ENCODE measurements around the gene PCBP2. TPM values are rescaled to one million over a fixed set of nuclear protein-coding genes. Genes with fewer than 3 reads are reported as not detected.

The PCBP2 gene
- total and polyA plus RNA-seq, 2 donors (not counting 3 experiments of a cell fraction or from before 2014, with no cell fraction given), result 526 to 995 TPM

DNA sequence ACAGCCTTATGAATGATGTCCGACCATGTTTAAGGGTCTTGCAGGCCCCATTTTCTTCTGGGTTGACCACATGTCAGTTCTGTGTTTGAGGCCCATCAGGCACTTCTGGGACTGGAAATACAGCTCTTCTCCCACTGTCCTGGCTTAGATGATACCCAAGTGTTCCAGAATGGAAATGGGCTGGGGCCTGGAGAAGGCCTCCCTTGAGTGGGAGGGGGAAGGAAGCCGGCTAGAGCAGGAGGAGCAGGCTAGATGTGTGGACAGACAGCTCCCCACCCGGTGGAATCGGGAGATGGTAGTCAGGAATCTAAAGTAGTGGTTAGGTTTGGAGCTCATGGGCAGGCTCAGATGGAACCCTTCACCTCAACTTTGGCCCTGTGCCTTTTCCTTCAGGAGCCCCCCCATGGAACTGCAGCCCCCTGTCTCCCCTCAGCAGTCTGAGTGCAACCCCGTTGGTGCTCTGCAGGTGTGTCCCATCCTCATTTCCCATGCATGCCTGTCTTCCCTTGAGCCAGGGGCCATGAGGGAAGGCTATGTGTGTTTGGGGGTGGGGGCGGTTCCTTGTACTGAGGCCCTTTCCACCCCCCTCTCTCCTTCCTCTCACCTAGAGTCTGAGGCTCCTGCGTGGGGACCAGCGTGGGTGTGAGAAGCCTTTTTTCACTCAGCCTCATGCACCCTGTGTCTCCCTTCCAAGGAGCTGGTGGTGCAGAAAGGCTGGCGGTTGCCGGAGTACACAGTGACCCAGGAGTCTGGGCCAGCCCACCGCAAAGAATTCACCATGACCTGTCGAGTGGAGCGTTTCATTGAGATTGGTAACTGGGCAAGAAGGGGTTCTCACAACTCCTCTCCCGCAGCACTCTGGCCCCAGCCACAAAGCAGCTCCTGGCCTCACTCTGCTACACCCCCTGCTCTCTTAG is 52.4 kb downstream of the PCBP2 start:
- peaks cover 0 to 30% of the 10 kb centered on the region in 2 experiments for H3K36me3 ChIP-seq (ENCODE audit: control insufficient read depth in 2 of 2, extremely low read depth in 1 of 2, insufficient read depth in 2 of 2, low read length in 2 of 2)
- CTCF ChIA-PET, result interaction anchor here (1.0 to 2.5 kb wide), 3 partner anchors 11 to 179 kb away, joined by 3 to 7 read pairs (median 3); no protein-coding TSS in a partner anchor
- H3K4me2 ChIP-seq (ENCODE audit: insufficient read depth, low read length), result no peak overlapping the region
- POLR2A ChIA-PET, result no interaction called here
- no peaks in the 10 kb centered on the region for H4K20me1 ChIP-seq (replicated peaks; ENCODE audit: control insufficient read depth, extremely low read depth, insufficient read depth, low read length)
- H3K27me3 ChIP-seq (ENCODE audit: control insufficient read depth in 2 of 2, insufficient read depth in 2 of 2, low read length in 2 of 2), result no peaks in the 10 kb centered on the region
- no peak overlapping the region for H3K9ac ChIP-seq (replicated peaks; ENCODE audit: extremely low read depth, insufficient read depth, low read length)
- peaks cover 28% of the 10 kb centered on the region for H3K4me1 ChIP-seq (ENCODE audit: control insufficient read depth, extremely low read depth, insufficient read depth, low read length)
- dilution Hi-C loops (cut with MboI; ENCODE audit: extremely low pct_ligation_motif_present, low sequenced_read_pairs), result no loop called here
- no peaks in the 10 kb centered on the region for H3K9me3 ChIP-seq (replicated peaks; ENCODE audit: control insufficient read depth, insufficient read depth, low read length)
- H3K79me2 ChIP-seq (ENCODE audit: control insufficient read depth, insufficient read depth, low read length), result peaks cover 9% of the 10 kb centered on the region
- no peak for DNase-seq (ENCODE audit: low read depth, low spot score)
- H3K9me1 ChIP-seq (replicated peaks; ENCODE audit: control insufficient read depth, extremely low read depth, insufficient read depth, low read length), result no peaks in the 10 kb centered on the region
- H3K27ac ChIP-seq (ENCODE audit: insufficient read depth, low read depth, low read length), result no peak overlapping the region
- BruUV-seq (replicated peaks), result no TSS peak
- H3K4me3 ChIP-seq (replicated peaks in 1 of 3; ENCODE audit: insufficient read depth in 1 of 3, low read depth in 1 of 3, low read length in 3 of 3), result no peak overlapping the region
- H2AFZ ChIP-seq (ENCODE audit: low read depth, low read length), result no peak overlapping the region
- intact Hi-C loops (cut with micrococcal nuclease), result loop anchor here (5.0 kb wide), 1 partner anchor 282 kb away; no protein-coding TSS in a partner anchor
- TF ChIP-seq FOS (IDR thresholded peaks at IDR 0.05; ENCODE audit: borderline replicate concordance, insufficient read depth, low read length) (no peak), POLR2AphosphoS5 (IDR thresholded peaks at IDR 0.05; ENCODE audit: insufficient read depth, low read depth, low read length) (no peak), EZH2 (IDR thresholded peaks at IDR 0.05; ENCODE audit: borderline replicate concordance, low read depth, low read length, severe bottlenecking) (no peak), GATA2 (IDR thresholded peaks at IDR 0.05; ENCODE audit: insufficient read depth, insufficient read length, low read depth, low read length) (no peak), JUN (IDR thresholded peaks at IDR 0.05; ENCODE audit: borderline replicate concordance, insufficient read depth, insufficient read length, low read depth) (no peak), MYC (IDR thresholded peaks at IDR 0.05; ENCODE audit: low read depth, low read length) (no peak), POLR2A (IDR thresholded peaks at IDR 0.05; ENCODE audit: low read depth, low read length) (no peak)
- TF ChIP-seq, protein P1, sequence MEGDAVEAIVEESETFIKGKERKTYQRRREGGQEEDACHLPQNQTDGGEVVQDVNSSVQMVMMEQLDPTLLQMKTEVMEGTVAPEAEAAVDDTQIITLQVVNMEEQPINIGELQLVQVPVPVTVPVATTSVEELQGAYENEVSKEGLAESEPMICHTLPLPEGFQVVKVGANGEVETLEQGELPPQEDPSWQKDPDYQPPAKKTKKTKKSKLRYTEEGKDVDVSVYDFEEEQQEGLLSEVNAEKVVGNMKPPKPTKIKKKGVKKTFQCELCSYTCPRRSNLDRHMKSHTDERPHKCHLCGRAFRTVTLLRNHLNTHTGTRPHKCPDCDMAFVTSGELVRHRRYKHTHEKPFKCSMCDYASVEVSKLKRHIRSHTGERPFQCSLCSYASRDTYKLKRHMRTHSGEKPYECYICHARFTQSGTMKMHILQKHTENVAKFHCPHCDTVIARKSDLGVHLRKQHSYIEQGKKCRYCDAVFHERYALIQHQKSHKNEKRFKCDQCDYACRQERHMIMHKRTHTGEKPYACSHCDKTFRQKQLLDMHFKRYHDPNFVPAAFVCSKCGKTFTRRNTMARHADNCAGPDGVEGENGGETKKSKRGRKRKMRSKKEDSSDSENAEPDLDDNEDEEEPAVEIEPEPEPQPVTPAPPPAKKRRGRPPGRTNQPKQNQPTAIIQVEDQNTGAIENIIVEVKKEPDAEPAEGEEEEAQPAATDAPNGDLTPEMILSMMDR (IDR thresholded peaks at IDR 0.05; ENCODE audit: extremely low read depth in 1 of 2, insufficient read depth in 1 of 2, low read depth in 1 of 2, low read length in 2 of 2), result no peak
- TF ChIP-seq, protein P2, sequence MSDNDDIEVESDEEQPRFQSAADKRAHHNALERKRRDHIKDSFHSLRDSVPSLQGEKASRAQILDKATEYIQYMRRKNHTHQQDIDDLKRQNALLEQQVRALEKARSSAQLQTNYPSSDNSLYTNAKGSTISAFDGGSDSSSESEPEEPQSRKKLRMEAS (IDR thresholded peaks at IDR 0.05; ENCODE audit: insufficient read depth, insufficient read length), result no peak
- no peak for FAIRE-seq

Data from endothelial cell of umbilical vein (primary cell).